ENCODE results near the gene ADAMTS16.

DNA sequence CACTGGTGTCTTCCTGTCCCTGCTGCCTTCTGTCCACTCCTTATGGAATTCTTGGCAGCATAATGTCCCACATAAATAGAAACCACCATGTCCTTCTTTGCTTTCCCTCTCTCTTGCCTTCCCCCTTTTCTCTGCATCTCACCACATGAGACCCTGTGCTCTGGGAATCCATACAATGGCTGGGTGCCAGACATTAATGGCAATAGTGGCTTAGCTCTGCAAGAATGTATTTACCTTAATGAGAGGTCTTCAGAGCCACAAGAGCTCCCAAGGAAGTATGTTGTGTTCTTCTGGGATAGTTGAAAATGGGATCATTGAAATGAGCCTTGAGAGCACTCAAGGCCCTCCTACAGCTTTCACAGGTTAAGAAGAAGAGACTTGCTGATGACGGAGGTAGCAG, 58.7 kb downstream of the ADAMTS16 start:
- no peak for TF ChIP-seq POLR2A (IDR thresholded peaks at IDR 0.05)
- TF ChIP-seq, protein P1, sequence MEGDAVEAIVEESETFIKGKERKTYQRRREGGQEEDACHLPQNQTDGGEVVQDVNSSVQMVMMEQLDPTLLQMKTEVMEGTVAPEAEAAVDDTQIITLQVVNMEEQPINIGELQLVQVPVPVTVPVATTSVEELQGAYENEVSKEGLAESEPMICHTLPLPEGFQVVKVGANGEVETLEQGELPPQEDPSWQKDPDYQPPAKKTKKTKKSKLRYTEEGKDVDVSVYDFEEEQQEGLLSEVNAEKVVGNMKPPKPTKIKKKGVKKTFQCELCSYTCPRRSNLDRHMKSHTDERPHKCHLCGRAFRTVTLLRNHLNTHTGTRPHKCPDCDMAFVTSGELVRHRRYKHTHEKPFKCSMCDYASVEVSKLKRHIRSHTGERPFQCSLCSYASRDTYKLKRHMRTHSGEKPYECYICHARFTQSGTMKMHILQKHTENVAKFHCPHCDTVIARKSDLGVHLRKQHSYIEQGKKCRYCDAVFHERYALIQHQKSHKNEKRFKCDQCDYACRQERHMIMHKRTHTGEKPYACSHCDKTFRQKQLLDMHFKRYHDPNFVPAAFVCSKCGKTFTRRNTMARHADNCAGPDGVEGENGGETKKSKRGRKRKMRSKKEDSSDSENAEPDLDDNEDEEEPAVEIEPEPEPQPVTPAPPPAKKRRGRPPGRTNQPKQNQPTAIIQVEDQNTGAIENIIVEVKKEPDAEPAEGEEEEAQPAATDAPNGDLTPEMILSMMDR (IDR thresholded peaks at IDR 0.05): no peak

Measured in ovary (tissue), 3 donors.